Measurements from ENCODE around the gene ZFAND2B.

ZFAND2B gene

DNA sequence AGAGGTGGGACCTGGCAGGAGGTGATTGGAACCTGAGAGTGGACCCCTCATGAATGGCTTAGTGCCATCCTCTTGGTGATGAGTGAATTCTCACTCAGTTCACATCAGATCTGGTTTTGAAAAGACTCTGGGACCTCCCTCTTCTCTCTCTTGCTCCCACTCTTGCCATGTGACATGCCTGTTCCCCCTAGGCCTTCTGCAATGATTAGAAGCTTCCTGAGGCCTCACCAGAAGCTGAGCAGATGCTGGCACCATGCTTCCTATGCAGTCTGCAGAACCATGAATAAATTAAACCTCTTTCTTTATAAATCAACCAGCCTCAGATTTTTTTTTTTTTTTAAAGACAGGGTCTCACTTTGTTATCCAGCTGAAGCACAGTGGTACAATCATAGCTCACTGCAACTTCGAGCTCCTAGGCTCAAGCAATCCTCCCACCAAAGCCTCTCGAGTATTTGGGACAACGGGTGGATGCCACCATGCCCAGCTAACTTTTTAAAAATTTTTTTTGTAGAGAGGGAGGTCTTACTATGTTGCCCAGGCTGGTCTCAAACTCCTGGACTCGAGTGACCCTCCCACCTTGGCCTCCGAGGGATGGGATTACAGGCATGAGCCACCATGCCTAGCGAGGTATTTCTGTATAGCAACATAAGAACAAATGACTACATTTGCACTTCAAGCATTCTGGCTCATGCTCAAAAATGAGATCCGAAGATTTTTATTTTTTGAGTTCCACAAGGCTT lies 2.0 kb upstream of the ZFAND2B start:
- no peak for DNase-seq (ENCODE audit: low spot score)

DNA sequence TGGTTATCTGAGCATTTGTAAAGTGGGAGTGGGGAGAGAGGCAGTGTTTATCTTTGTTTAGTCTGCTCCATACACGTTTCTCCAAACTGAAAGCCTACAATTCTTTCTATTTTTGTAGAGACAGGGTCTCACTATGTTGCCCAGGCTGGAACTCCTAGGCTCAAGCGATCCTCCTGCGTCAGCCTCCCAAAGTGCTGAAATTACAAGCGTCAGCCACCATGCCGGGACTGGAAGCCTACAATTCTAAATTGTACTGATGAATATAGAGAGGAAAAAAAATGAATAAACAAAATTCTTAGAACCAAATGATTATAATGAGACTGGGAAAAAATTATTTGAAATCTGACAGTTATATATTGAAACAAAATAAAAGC lies 1.4 kb upstream of the ZFAND2B start:
- no peak for DNase-seq (ENCODE audit: low spot score)

DNA sequence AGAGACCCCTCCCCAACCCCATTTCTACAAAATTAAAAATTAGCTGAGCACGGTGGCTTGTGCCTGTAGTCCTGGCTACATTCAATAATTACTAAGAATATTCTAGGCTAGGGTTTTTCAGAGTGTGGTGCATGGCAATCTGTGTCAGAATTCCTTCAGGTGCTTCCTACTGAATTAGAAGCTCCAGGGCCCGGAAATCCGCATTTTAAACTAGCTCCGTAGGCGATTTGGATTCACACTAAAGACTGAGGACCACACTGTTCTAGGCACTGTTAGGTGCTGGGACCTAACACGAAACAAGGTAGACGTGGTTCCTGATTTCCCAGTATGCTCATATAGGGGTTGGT lies 628 bp upstream of the ZFAND2B start:
- no peak for DNase-seq (ENCODE audit: low spot score)

DNA sequence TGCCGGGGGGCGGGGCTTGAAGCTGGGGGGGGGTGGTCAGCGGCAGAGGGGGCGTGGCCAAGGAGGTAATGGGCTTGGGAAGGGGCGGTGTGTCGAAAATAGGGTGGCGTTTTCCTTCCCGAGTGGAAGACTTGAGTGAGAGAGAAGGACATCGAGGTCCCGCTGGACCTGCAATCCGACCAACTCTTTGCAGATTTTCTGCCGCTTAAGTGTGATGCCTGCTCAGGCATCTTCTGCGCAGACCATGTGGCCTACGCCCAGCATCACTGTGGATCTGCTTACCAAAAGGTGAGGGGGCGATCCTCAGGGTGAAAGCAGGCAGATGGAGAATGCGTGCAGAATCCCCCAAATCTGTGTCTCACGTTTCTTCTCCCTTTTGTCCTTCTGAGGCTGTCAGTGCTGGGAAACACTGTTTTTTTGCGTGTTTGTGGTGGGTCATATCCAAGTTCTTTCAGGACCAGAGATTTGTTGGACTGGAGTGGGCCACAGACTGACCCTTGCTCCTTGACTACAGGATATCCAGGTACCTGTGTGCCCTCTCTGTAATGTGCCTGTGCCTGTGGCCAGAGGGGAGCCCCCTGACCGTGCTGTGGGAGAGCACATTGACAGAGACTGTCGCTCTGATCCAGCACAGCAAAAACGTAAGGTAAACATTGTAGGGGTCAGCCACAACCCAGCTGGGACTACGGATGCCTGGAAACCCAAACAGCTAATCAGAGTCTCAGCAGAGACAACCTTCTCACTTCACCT lies 727 bp downstream of the ZFAND2B start:
- no peak for DNase-seq (ENCODE audit: low spot score)

DNA sequence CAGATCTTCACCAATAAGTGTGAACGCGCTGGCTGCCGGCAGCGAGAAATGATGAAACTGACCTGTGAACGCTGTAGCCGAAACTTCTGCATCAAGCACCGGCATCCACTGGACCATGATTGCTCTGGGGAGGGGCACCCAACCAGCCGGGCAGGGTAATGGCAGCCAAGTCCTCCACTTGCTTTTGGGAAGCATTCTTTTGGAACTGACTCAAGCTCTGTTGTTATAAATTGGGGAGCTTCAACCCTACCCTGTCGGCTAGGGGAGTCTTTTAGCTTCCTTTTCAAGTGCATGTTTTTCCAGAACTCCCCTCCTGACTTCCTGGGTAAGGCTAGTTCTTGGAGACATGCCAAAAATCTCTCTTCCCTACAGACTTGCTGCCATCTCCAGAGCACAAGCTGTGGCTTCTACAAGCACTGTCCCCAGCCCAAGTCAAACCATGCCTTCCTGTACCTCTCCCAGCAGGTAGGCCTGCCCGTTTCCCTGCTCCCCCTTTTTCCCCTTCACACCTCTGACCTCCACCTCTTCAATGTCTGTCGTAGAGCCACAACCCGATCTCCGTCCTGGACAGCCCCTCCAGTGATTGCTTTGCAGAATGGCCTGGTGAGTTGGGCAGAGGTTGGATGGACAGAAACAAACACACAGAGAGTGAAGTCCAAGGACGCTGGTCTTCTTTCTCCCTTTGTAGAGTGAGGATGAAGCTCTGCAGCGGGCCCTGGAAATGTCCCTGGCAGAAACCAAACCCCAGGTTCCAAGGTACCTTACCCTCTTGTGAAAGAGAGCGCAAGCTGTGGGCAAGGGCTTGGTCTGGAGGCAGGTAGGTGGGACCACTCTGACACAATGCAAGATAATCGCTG lies 1.5 kb downstream of the ZFAND2B start:
- no peak for DNase-seq (ENCODE audit: low spot score)

DNA sequence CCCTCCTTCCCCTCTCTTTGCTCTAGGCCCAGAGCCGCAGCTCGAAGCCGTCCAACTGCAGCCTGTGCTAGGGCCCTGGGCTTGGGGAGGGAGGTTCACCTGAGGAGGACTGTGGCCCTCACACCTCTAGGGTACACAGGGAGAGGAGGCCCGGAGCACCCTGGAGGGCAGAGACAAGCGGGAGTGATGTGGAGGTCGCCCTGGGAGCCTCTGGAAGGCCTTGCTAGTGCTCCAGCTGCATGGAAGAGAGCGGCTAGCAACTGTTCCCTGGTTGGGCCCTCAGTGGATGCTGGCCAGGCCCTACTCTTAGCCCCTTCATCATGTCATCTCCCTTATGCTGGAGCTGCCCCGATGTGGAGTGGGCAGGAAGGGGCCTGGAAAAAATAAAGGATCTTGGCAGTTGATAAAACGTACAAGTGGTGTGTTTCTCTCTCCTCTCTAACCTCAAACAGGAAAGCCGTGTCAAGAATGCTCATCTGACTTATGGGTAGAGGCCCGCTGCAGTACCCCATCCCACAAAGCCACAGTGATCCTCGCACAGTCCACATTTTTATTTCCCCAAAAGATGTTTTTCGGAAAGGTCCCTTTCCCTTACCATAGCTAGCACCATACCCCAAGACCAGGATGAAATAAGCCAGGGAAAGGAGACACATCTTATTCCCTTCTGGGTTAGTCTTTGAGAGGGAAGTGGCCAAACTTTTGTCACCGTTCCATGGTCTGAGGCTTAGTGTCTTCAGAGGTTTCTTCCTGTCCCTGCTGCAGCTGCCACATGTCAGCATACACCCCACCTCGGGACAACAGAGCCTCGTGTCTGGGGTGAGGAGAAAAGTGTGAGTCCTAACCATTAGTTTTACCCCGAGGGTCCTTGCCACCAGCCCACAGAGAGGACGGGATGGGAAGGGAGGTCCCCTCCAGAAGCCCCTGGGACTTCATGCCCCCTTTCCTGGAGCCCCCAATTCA lies 2.9 kb downstream of the ZFAND2B start:
- no peak for DNase-seq (ENCODE audit: low spot score)

DNA sequence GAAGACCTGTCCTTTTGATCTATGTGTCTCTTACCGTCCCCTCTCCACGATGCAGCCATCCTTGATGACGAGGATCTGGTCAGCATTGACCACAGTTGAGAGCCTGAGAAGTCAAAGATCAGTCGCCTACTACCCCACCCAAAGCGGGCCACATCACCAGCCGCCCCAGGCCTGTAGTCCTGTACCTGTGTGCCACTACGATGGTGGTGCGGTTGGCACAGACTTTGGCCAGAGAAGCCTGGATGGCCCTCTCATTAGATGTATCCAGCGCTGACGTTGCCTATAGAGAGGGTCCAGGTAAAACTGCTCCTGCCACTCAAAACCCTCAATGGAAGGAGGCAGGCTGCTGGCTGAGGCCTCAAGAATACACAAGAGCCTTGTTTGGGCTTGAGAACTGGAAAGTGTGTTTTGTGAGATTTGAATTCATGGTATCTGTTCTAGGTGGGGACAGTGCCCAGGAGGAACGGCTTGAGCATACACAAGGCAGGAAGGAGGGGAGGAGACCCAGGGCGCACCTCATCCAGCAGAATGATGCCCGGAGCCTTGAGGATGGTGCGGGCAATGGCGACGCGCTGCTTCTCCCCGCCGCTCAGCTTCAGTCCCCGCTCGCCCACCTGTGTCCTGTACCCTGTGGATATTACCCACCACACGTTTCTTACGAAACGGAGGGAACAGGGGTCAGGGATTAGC lies 3.8 kb downstream of the ZFAND2B start:
- no peak for DNase-seq (ENCODE audit: low spot score)

DNA sequence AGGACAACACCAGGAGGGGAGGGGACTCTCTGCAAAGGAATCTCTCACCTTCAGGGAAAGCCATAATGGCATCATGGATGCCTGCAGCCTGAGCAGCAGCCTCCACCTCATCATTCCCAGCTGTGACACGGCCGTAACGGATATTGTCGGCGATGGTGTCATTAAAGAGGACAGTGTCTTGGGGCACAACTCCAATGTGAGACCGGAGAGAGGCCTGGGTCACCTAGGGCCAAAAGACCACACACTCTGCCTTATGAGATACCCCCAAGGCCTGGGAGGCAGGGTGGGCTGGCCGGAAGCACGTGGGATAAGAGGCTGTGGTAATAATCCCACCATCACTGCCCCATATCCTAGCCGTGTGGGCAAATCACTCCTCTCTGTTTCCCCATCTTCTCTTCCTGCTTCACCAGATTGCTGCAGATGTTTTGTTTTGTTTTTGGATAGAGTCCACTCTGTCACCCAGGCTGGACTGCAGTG lies 4.3 kb downstream of the ZFAND2B start:
- no peak for DNase-seq (ENCODE audit: low spot score)

DNA sequence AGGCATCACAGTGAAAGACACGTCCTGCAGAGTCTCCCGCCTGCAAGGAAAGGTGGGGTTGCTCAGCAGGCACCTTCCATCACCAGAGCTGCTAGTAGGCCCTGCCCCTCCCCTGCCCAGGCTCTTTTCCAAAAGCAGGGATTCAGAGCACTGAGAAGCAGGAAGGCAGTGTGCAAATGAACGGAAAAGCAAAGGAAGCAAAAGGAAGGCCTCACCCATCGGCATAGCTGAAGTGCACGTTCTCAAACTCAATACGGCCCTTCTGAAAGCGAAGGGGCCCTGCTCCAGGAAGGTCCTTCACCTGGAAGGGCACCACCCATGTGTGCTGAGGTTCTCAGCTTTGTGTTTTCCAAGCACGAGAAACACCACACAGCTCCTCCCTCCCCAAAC lies 6.4 kb downstream of the ZFAND2B start:
- no peak for DNase-seq (ENCODE audit: low spot score)

DNA sequence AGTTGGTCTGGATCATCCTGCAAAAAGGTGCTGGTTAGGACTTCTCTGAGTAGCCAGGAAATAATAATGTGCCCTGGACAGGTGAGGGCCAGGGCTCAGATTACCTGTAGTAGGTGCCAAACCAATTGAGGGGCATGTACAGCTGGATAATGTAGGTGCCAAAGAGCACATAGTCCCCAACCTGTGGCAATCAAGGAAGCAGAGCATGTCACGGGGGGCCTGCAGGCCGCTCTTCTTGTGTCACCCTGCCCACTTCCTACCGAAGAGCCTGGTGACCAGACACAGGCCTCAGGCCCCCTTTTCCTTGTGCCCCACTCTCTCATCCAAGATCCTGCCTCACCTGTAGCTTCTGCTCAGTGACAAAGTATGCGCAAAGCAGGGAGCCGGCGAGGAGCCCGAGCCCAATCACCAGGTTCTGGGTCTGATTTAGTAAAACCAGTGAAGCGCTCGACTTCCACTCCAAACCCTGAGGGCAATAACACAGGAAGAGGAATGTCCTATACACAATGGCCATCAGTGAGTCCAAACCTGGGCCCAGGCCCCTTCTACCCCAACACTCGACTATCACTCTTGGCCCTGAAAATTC lies 7.0 kb downstream of the ZFAND2B start:
- no peak for DNase-seq (ENCODE audit: low spot score)

DNA sequence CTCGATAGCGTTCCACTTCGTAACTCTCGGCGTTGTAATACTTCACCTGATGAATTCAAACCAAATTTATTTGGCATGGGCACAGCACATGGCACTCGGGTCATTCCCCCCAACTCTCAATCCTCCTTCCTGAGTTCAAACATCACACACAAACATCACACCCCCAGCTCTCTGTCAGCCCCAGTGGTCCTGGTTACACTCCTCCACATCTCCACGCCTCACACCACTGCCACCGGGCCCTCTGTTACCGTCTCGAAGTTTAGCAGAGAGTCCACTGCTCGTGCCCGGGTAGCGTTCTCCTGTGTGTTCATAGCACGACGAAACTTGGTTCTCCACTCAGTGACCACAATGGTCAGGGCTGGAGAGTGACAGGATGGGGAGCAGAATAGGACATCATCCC lies 7.6 kb downstream of the ZFAND2B start:
- no peak for DNase-seq (ENCODE audit: low spot score)

DNA sequence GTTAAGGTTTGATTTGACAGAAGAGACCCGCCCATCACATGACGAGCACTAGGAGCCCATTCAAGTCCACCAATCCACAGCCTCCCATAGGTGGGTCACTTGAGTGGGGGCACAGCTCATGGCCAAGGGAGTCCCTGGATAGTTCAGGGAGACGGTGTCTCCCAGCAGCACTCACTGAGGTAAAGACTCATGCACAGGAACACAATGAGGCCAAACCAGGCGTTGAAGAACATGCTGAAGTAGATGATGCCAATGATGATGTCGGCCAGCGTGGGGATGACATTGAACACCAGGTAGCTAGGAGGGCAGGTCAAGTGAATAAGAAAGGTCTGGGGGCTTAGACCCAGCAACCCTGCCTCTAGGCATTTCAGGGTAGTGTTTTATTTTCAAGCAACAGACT lies 8.2 kb downstream of the ZFAND2B start:
- no peak for DNase-seq (ENCODE audit: low spot score)

DNA sequence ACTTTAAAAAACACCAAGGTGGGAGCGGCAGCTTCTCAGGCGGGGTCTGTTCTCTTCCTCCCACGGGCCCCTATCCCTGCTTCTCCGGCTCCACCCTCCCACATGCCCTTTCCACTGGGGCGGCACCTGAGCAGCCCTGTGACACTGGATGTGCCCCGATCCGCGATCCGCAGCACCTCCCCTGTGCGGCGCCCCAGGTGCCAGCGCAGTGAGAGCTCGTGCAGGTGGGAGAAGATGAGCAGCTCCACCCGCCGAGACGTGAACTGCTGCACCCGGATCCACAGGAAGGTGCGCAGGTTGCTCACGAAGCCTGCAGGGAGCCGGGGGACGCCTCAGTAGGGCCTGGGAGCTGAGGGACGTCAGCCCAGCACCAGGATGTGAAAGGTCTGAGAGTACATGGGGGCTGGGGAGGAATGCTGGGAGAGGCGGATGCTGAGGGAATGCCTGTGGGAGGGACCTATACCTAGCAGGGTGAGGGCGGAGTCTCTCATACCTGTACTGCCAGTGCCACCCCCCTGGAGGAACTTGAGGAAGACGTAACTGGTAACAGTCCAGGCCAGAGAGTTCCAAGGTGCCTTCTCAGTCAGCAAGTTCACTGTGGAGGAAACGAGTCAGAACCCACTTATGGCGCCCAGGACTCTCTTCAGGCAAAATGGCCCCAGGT lies 9.4 kb downstream of the ZFAND2B start:
- DNase-seq (ENCODE audit: low spot score), result no peak

DNA sequence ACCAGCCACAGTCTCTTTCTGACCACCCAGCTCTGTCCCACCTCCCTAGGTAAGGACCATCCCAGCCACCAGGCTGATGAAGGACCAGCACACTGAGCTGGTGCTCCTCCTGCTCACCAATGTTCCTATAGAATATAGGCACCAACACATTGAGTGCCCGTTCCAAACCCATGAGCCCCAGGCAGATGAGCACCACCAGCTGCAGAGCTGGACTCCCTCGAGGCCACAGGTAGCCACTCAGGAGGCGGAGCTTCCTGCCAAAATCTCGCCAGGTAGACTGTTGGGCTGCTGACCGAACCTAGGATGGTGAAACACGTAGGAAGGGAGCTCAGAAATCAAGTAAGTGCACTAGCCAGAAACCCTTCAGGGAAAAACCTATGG lies 9.9 kb downstream of the ZFAND2B start:
- no peak for DNase-seq (ENCODE audit: low spot score)

DNA sequence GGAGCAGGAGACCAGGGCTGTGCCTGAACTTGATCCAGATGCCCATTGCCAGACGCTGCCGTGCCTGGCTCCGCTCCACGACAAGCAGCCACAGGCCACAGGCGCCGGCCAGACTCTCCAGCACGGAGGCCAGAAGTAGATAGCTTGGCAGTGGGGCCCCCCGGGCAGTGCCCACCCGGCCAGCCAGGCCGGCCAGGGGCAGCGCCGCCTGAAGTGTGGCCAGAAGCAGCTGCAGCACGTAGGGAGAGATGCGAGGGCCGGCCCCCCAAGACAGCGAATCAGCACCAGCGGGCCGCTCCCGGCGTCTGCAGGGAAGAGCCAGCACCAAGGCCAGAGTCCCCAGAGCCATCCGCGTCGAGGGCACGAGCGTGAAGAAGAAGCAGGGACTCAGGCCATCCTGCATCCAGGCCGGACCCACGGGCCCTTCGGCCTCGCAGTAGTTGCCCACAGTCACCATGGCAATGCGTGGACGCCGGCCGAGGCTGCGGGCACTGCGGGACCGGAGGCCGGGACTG lies 11.7 kb downstream of the ZFAND2B start:
- peak; percentile 17 for DNase-seq (ENCODE audit: low spot score)

DNA sequence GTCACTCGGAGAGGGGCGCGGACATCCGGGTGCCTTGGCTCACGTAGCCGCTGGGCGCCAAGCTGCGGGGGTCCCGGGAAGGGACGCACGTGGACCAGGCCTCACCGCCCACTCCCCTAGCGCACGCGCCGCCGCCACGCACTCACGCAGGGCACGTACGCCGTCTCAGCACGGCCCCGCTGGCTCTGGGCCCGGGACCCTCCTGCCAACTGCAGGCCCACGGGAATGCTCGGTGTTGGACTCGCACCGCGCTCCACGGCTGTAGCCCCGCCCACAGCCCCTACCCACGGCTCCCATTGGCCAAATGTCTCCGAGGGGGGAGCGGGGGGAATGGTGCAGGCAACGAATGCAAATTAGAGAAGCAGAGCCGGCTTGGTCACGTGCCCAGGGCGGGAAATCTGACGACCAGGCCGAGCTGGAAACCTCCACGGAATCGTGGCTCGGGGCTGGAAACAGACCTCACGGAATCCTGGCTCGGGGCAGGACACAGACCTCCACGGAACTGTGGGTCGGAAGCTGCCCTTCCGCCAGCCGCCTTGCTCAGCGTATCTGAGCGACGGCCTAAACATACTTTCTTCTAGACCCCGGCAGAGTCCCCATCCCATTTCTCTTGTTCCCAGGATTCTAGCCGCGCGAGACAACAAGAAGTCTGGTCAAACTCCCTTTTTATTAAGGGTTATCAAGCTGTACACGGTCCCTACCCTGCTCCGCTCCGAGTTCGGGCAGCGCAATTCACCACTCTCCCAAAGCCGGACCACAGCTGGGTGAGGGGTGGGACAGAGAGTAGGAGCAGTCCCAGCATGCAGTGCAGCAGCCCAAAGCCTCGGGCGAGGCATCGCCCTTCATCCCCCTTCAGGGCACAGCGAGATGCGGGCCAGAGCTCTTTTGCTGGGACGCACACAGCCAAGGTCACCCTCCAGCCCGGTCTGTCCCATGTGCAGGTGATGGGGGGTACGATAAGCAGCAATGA lies 12.4 kb downstream of the ZFAND2B start, which contains the start of gene ABCB6:
Gene ABCB6, minus strand, starts transcription at position 227 of the 970 bp plus-strand sequence. CDS start 285 bp downstream, outside the sequence.
- DNase-seq (ENCODE audit: low spot score), result peak; percentile 89

DNA sequence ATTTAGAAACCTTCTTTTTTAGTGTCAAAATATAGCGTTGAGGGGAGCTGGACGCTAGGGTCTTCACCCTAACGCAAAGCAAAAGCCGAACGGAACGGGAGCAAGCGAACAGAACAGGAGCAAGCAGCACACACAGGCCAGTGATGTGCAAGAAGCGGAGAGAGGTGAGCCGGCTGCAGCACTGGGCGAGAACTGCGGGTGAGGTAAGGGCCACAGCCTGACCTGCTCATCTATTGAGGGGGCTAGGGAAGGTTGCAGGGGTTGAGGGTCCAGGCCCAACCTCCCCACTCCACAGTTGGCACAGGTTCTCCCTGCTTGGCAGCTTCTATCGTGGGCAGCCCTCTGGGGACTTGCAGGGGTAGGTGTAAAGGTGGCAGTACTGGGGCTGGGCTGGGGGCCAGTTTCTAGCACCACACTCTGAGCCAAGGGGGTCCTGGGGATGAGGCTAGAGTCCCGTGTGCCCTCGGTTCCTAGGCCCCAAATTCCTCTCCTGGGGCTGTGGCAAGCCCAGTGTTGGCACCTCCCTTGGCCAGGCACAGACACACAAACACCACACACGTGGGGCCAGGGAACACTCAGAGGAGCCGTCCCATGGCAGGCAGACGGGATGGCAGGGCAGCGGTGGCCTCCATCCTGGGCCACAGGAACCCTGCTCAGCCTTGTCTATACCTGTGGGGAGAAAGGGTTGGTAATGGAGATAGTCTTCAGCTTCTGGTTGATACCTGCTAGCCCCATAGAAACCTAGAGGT lies 13.4 kb downstream of the ZFAND2B start:
- no peak for DNase-seq (ENCODE audit: low spot score)

All from CD4-positive, alpha-beta T cell treated with Interleukin-2 at 100 ng/mL for 4 hours (primary cell).